Mesodermal cell (in vitro differentiated cells): ENCODE data around the gene NRG2.

Source experiments
- H3K27ac ChIP-seq: 2 replicates; pipeline ENCODE4 v1.7.0; 2013; ENCODE audit warnings: mild to moderate bottlenecking, low read depth, low read length, moderate library complexity; ENCODE audit not compliant: severe bottlenecking
- H3K36me3 ChIP-seq: 2 replicates; pipeline ENCODE4 v1.7.1; 2013; ENCODE audit warnings: mild to moderate bottlenecking, low read length, moderate library complexity; ENCODE audit not compliant: control insufficient read depth, insufficient read depth
- H3K4me1 ChIP-seq: one replicate; pipeline ENCODE4 v1.7.1; 2013; ENCODE audit warnings: mild to moderate bottlenecking, low read length; ENCODE audit not compliant: insufficient read depth, control insufficient read depth, poor library complexity, severe bottlenecking
- H3K4me3 ChIP-seq: 2 replicates; pipeline ENCODE4 v1.7.0; 2013; ENCODE audit warnings: low read length, control low read depth, mild to moderate bottlenecking; ENCODE audit not compliant: insufficient read depth, poor library complexity, severe bottlenecking; ENCODE audit errors: extremely low read depth
- H3K9me3 ChIP-seq: 2 replicates; pipeline ENCODE4 v1.7.1; 2013; ENCODE audit warnings: mild to moderate bottlenecking, low read length, moderate library complexity; ENCODE audit not compliant: control insufficient read depth
- WGBS, 2 experiments: methylation state at CpG; one replicate each; pipeline ENCODE4 v1.1.5; 2013; ENCODE audit warnings: missing lambda C conversion rate in 2 of 2; ENCODE audit not compliant: insufficient coverage in 2 of 2; 5-methylcytosine and 5-hydroxymethylcytosine counted together

The NRG2 gene

DNA sequence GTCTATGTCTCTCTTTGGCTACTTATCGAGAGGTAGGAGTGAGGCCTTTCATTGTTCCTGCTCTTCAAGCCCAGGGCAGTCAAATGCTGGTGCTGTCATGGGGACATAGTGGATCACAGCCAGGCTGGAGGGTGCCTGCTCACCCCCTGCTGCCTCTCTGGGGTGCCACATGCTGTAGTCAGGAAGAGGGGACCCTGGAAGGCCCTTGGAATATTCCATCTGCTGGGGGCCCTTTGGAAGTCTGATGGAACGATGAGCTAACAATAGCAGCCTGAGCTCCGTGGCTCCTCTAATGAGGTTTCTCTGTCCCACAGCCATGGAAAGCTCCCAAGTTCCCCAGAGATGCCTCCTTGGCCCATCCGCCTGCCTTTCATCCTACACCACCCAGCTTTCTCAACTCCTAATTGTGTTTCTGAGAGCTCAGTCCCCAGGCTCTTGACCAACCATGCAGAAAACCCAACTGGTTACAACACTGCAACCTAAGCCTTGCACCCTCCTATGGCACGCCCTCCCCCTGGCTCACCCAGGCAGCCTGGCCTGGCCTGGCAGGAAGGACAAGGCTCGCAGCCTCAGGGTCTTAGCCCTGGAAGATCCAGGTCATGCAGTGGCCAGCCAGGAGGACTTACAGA lies 91.7 kb downstream of the NRG2 start:
- Histone ChIP-seq H3K36me3 (no peaks in the 10 kb centered on the region), H3K4me3 (no peak overlapping the region), H3K9me3 (no peaks in the 10 kb centered on the region), H3K4me1 (no peaks in the 10 kb centered on the region), H3K27ac (no peak overlapping the region)
- WGBS, 2 experiments = 93% methylated on average over 5 to 6 of the region's 6 CpGs

DNA sequence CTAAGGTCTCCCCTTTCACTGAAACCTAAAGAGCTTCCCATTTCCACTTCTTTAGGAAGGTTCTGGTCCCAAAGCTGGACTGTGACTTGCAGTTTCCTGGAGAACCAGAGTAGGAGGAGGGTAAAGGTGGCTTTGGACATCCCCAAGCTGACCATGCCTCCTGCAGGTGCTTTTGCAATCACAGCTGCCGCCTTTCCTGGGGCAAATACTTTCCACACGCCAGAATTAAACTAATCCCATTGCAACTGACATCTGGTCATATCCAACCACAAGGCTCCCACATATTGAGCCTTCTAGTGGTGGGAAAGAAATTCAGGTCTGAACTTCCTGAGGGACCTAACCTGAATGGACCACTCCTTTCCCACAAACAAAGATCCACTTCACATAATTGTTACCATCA lies 92.7 kb downstream of the NRG2 start:
- H3K9me3 ChIP-seq = no peaks in the 10 kb centered on the region
- no peaks in the 10 kb centered on the region for H3K36me3 ChIP-seq
- 100% methylated on average over 1 of the region's 2 CpGs; no CpG with 5 or more reads in 1 of the 2 experiments for WGBS, 2 experiments

DNA sequence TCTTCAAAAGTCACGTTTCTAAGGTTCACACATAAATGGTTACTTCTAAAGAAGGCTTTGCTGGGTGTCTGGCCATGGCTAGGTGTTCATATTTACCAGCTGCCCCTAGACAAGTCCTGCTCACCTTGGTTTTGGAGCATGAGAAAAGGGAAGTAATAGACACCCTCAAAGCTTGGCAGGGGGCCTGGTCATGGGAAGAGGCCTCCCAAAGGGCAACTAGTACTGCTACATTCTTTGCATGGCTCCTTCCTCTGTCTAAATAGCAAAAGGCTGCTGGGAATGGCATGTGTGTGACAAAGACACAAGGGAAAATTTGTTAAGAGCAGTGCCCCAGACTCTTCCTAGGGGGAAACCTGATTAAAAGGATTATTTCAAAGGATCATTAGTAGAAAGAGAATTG lies 93.4 kb downstream of the NRG2 start:
- no peak overlapping the region for H3K27ac ChIP-seq
- no peaks in the 10 kb centered on the region for H3K36me3 ChIP-seq
- 83% methylated on average over 1 of the region's 1 CpG; no CpG with 5 or more reads in 1 of the 2 experiments for WGBS, 2 experiments

More for the DNA sequence above, 92.7 kb downstream of the NRG2 start:
- H3K27ac ChIP-seq = no peak overlapping the region
- no peaks in the 10 kb centered on the region for H3K4me1 ChIP-seq
- no peak overlapping the region for H3K4me3 ChIP-seq

DNA sequence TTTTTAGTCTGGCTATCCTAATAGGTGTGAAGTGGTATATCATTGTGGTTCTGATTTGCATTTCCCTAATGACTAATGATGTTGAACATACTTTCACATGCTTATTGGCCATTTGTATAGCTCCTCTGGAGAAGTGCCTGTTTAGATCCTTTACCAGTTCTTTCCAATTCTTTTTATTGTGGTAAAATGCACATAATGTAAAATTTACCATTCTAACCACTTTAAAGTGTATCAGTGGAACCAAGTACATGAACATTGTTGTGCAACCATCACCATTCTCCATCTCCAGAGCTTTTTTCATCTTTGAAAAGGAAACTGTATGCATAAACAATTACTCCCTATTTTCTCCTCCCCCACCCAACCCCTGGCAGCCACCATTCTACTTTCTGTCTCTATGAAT lies 95.4 kb downstream of the NRG2 start:
- Histone ChIP-seq H3K36me3 (no peaks in the 10 kb centered on the region), H3K9me3 (no peaks in the 10 kb centered on the region), H3K4me3 (no peak overlapping the region), H3K27ac (no peak overlapping the region), H3K4me1 (no peaks in the 10 kb centered on the region)

More for the DNA sequence above, 93.4 kb downstream of the NRG2 start:
- Histone ChIP-seq H3K4me1 (no peaks in the 10 kb centered on the region), H3K9me3 (no peaks in the 10 kb centered on the region), H3K4me3 (no peak overlapping the region)

DNA sequence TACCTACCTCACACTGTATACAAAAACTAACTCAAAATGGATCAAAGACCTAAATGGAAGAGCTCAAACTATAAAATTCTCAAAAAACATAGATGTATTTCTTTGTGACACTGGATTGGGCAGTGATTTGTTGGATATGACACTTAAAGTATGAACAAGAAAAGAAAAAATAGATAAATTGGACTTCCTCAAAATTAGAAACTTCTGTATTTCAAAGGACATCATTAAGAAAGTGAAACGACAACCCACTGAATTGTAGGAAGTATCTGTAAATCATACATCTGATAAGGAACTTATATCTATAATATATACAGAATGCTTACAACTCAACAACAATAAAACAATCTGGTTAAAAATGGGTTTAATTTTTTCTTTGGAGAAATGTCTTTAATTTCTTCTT lies 96.7 kb downstream of the NRG2 start:
- H3K27ac ChIP-seq = no peak overlapping the region
- H3K4me3 ChIP-seq = no peak overlapping the region
- no peaks in the 10 kb centered on the region for H3K4me1 ChIP-seq
- no peaks in the 10 kb centered on the region for H3K36me3 ChIP-seq
- H3K9me3 ChIP-seq = no peaks in the 10 kb centered on the region
- no CpG with 5 or more reads among the region's 1 CpG for WGBS, 2 experiments

DNA sequence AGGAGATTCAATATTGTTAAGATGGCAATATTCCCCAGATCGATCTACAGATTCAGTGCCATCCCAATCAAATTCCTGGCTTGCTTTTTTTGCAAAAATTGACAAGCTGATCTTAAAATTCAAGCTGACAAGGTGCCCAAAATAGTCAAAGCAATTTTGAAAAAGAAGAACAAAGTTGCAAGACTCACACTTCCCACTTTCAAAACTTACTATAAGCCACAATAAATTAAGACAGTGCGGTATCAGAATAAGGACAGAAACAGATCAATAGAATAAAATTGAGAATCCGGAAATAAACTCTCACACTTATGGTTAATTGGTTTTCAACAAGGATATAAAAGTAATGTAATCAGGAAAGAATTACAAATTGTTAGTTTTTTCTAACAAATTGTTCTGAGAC lies 97.1 kb downstream of the NRG2 start:
- H3K27ac ChIP-seq = no peak overlapping the region
- H3K9me3 ChIP-seq = no peaks in the 10 kb centered on the region
- H3K4me1 ChIP-seq = no peaks in the 10 kb centered on the region
- 83% methylated on average over 1 of the region's 3 CpGs for WGBS, 2 experiments
- H3K36me3 ChIP-seq = no peaks in the 10 kb centered on the region
- H3K4me3 ChIP-seq = no peak overlapping the region

DNA sequence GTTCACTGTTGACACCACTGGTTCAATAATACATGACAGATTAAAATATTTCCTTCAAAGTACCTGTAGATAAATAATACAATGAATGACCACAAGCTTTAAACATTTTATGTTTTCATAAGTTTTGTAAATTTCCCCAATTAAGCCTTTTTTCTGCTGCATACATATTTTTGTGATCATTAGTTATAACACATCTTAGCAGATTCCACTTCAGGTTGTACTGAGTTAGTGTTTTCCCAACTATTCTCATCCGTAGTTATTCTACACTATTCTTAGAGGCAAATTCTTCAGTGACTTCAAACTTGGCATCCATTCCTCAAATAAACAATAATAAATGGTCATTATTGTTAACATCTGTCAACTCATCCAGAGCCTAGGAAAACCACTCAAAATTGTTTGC lies 100.9 kb downstream of the NRG2 start:
- H3K9me3 ChIP-seq = no peaks in the 10 kb centered on the region
- H3K27ac ChIP-seq = no peak overlapping the region
- WGBS, 2 experiments = 100% methylated on average over 1 of the region's 1 CpG; no CpG with 5 or more reads in 1 of the 2 experiments
- H3K4me3 ChIP-seq = no peak overlapping the region
- no peaks in the 10 kb centered on the region for H3K36me3 ChIP-seq
- no peaks in the 10 kb centered on the region for H3K4me1 ChIP-seq

DNA sequence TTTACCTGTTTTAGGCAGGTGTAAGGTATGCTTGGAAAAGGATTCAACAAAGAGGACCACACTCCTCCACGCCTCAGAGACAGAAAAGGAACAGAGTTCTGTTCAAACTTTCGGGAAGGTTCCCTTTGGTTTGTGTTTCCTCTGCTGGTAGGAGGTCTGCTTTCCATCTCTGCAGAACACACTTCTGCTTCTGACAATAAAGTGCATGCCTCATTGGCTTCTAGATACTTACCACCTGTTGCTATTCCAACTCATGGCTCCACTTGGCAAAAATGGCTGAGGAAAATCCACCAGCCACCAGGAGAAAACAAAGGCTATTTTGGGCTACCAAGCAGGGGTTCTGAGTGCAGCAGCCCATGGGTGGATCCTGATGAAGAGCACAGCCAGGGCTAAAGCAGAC lies 112.7 kb downstream of the NRG2 start:
- Histone ChIP-seq H3K4me3 (no peak overlapping the region), H3K4me1 (no peaks in the 10 kb centered on the region), H3K9me3 (no peaks in the 10 kb centered on the region), H3K27ac (no peak overlapping the region), H3K36me3 (no peaks in the 10 kb centered on the region)
- WGBS, 2 experiments = 100% methylated on average over 2 of the region's 2 CpGs; no CpG with 5 or more reads in 1 of the 2 experiments

DNA sequence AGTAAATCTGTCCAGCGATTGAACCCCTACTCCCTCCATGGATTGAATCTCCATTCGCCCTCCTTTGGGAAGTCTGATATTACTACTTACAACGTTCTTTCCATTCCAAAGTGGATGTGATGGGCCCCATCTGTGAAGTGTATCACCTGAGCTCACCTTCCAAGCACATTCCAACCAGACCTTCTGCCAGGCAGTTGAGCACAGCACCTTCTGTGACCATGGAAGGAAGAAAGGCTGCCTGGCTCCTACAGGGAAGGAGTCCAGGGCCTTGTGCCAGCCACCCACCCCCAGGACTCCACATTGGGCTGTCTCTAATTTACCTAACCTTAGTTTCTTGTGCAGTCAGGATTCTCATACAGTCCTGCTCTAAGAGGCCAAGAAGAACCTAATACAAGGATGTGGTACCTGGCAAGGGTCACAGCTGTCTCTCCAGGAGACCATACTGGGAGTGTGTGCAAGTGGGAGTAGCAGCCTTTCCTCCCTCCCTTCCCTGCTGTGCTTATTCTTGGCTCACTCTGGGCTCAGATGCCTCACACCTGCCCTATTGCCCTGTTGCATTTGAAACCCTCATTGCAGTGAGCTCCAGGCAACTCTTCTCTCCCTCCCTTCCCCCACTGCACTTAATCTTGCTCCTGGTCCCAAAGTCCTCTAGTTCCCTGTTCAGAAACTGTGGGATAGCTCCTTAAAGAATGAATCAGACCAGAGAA lies 116.1 kb downstream of the NRG2 start:
- H3K36me3 ChIP-seq = no peaks in the 10 kb centered on the region
- no peak overlapping the region for H3K27ac ChIP-seq
- no peaks in the 10 kb centered on the region for H3K9me3 ChIP-seq
- no peaks in the 10 kb centered on the region for H3K4me1 ChIP-seq
- H3K4me3 ChIP-seq = no peak overlapping the region
- WGBS, 2 experiments = 67 to 86% methylated on average over 1 to 3 of the region's 3 CpGs

DNA sequence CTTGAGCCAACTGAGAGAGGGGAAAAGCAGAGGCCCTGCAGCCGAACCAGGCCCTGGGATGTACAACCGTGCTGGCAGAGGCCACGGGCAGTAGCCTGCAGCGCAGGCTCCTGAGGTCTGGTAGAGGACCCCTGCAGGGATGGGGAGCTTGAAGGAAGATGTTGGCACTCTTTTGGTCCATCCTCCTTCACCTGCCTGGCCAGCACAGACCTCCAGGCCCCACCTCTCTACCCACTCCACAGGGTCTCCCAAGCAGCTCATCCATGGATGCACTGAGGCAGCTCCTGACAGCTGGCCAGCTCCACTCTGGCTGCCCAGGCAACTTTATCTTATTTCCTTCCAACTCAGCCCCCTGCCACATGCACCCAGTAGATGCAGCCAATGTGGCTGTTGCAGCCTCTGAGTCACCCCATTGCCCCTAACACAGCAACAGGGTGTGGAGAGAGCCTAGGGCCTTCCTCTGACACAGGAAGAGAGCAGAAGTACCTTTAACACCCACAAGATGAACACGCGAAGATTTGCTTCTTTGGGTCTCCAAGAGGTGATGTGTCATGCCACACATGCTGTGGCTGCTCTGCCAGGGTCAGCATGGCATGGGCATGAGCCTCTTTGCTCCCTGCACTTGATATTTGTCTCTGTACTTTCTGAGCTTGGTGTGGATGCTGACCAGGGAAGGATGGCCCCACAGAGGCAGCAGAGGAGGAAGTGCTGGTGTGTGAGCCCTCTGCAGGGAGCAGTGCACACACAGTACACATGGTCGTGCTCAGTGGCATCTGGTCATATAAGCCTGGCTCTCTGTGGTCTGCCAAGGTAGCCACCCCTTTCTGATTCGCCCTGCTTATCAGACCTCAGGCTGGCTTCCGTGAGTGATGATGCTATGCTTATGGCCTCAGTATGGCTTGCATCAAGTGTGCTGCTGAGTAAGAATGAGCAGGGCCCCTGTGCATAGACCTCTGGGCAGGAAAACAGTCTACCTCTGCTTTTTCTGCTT lies 117.2 kb downstream of the NRG2 start:
- H3K4me3 ChIP-seq = no peak overlapping the region
- H3K36me3 ChIP-seq = no peaks in the 10 kb centered on the region
- WGBS, 2 experiments = 69 to 91% methylated on average over 7 to 9 of the region's 9 CpGs
- H3K9me3 ChIP-seq = no peaks in the 10 kb centered on the region
- no peak overlapping the region for H3K27ac ChIP-seq
- H3K4me1 ChIP-seq = no peaks in the 10 kb centered on the region
